Pancreas (tissue), 10 donors: Measurements from ENCODE around the gene DPT. TPM values are rescaled to one million over a fixed set of nuclear protein-coding genes. Genes with fewer than 3 reads are reported as not detected.

ENCODE experiments used
- ATAC-seq, 4 donors: fragments of 200-7000 bp; cut with Tn5 transposase; one replicate each; pipeline versions ENCODE4 v1.8.0 to v1.9.1; 2020; ENCODE audit warnings: mild to moderate bottlenecking in 4 of 4, moderate library complexity in 4 of 4
- DNase-seq, 6 donors: peaks; one replicate each; pipeline ENCODE4 v3.0.0-alpha.2; 2020
- FAIRE-seq: peaks from 2 replicates; lab custom pipeline; 2012; peaks lifted over from hg19 to GRCh38; lab: Jason Lieb, UNC
- H3K27ac ChIP-seq, 4 donors: fragments of 200-600 bp; sonication (generic); 1 replicate in 3 of 4; 2 replicates in 1 of 4; pipeline versions ENCODE4 v1.5.0 to v1.8.0; 2020
- H3K27me3 ChIP-seq, 4 donors: fragments of 200-600 bp; one replicate each; pipeline ENCODE4 v1.8.0; 2021
- H3K36me3 ChIP-seq, 3 donors: fragments of 200-600 bp; sonication (generic) in 1 of 3; one replicate each; pipeline versions ENCODE4 v1.5.0 to v1.8.0; 2020 to 2021
- H3K4me1 ChIP-seq, 3 donors: fragments of 200-600 bp; one replicate each; pipeline ENCODE4 v1.8.0; 2021
- H3K4me3 ChIP-seq, 4 donors: fragments of 200-600 bp; sonication (generic) in 2 of 4; one replicate each; pipeline versions ENCODE4 v1.5.0 to v1.8.0; 2020 to 2021
- H3K9me3 ChIP-seq, 4 donors: fragments of 200-600 bp; one replicate each; pipeline ENCODE4 v1.8.0; 2021
- WGBS, 2 donors: extraction: QIAGEN DNeasy Blood & Tissue Kit; methylation state at CpG; one replicate each; pipeline ENCODE4 v1.1.7; 2013; 5-methylcytosine and 5-hydroxymethylcytosine counted together
- intact Hi-C, 3 donors: fragments of 100-400 bp; cut with DNase I; formaldehyde crosslinking; loops; one replicate each; pipeline versions ENCODE4 v1.11.1 to v1.14.2; 2022
- polyA plus RNA-seq, 2 donors: library from polyadenylated mRNA; stranded (reverse); fragments of 200-250 nt; gene quantifications; one replicate each; pipeline ENCODE4 v1.2.3, GENCODE V29; 2013
- total RNA-seq, 6 donors: library from RNA; stranded (reverse); fragmentation: NEBNext Ultra II Directional in 4 of 6; extraction: Animal tissue kit (Norgen Biotek cat#: 25700) in 4 of 6; gene quantifications; one replicate each; pipeline versions ENCODE4 v1.2.1 to v1.2.4, GENCODE V29; 2021 to 2023
- TF ChIP-seq, protein P1 (sequence below), 4 donors: fragments of 200-600 bp; sonication (generic) in 3 of 4; IDR thresholded peaks; one replicate each; pipeline versions ENCODE4 v1.5.0 to v1.8.0; 2021; ENCODE audit warnings: antibody characterized with exemption in 4 of 4
- donor health status: healthy with polysubstance abuse.
- donor health status: DM: no; HTN: no; CAD: no; lungs with moderate emphysema.
- donor health status: DM: no; HTN: no; CAD: no.
- donor health status: control.
- donor health status: control.
- donor health status: Bipolar disorder and iron deficiency.
- donor health status: DM: yes; HTN: yes; CAD: no.
- donor health status: DM: no; HTN: no; CAD: no.
- donor health status: DM: no; HTN: no; CAD: no.
- donor health status: DM: yes; HTN: yes; CAD: no.

The DPT gene
- total and polyA plus RNA-seq, 8 donors, result 3.4 to 16.2 (median 7.5) TPM

GRCh38 chr1:168742386-168742785, 13.4 kb upstream of the DPT start:
- TF ChIP-seq, protein P1, sequence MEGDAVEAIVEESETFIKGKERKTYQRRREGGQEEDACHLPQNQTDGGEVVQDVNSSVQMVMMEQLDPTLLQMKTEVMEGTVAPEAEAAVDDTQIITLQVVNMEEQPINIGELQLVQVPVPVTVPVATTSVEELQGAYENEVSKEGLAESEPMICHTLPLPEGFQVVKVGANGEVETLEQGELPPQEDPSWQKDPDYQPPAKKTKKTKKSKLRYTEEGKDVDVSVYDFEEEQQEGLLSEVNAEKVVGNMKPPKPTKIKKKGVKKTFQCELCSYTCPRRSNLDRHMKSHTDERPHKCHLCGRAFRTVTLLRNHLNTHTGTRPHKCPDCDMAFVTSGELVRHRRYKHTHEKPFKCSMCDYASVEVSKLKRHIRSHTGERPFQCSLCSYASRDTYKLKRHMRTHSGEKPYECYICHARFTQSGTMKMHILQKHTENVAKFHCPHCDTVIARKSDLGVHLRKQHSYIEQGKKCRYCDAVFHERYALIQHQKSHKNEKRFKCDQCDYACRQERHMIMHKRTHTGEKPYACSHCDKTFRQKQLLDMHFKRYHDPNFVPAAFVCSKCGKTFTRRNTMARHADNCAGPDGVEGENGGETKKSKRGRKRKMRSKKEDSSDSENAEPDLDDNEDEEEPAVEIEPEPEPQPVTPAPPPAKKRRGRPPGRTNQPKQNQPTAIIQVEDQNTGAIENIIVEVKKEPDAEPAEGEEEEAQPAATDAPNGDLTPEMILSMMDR (IDR thresholded peaks at IDR 0.05), result no peak

DNA sequence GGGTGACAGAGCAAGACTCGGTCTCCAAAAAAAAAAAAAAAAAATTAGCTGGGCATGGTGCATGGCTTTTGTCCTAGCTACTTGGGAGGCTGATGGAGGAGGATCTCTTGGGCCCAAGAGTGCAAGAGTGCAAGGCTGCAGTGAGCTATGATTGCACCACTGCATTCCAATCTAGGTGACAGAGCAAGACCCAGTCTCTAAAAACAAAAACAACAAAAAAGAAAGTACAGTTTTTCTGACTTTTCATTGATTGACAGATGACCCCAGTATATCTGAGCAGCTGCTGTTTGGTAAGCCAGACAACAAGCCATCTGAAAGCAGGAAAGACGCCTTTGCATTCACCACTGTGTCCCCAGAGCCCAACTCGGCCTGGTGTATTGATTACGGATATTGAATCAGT, 10.9 kb upstream of the DPT start:
- TF ChIP-seq, protein P1 (IDR thresholded peaks at IDR 0.05), result no peak
- H3K36me3 ChIP-seq, result no peaks in the 10 kb centered on the region
- H3K4me1 ChIP-seq, result no peaks in the 10 kb centered on the region
- H3K9me3 ChIP-seq, result no peaks in the 10 kb centered on the region
- intact Hi-C loops, result no loop called here
- no peak for DNase-seq
- no peak overlapping the region for H3K27ac ChIP-seq
- FAIRE-seq, result no peak
- 91 to 92% methylated on average over 4 of the region's 4 CpGs for WGBS, 2 donors
- H3K4me3 ChIP-seq, result no peak overlapping the region
- ATAC-seq, result no peak
- H3K27me3 ChIP-seq, result no peaks in the 10 kb centered on the region

More at GRCh38 chr1:168742386-168742785, 13.4 kb upstream of the DPT start:
- no peak for FAIRE-seq
- WGBS, 2 donors, result 74 to 89% methylated on average over 1 of the region's 1 CpG
- no peaks in the 10 kb centered on the region for H3K36me3 ChIP-seq
- H3K27ac ChIP-seq, result no peak overlapping the region
- H3K4me3 ChIP-seq, result no peak overlapping the region
- no peak for ATAC-seq
- H3K4me1 ChIP-seq, result no peaks in the 10 kb centered on the region
- no peaks in the 10 kb centered on the region for H3K9me3 ChIP-seq
- H3K27me3 ChIP-seq, result no peaks in the 10 kb centered on the region
- intact Hi-C loops, result no loop called here
- no peak for DNase-seq

DNA sequence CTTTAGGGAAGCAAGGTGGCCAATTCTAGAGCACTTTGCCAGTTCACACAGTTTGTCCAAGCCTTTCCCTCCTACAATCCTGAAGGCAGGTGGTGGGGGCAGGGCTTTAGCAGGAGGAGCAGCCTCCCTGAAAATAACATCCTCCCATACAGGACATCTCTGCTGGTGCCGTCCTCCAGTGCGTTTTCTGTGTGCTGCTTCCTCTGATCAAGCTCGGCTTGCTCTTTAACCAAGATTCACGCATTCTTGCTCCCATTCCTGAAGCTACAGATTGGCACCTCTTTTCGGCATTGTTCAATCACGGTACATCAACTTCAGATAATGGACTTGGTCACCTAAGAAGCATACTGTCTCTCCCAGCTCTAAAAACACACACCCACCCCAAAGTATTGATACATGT, 7.5 kb upstream of the DPT start:
- ATAC-seq, result no peak
- WGBS, 2 donors, result 88 to 90% methylated on average over 6 of the region's 6 CpGs
- no peaks in the 10 kb centered on the region for H3K27me3 ChIP-seq
- H3K9me3 ChIP-seq, result no peaks in the 10 kb centered on the region
- H3K4me1 ChIP-seq, result no peaks in the 10 kb centered on the region
- H3K36me3 ChIP-seq, result no peaks in the 10 kb centered on the region
- intact Hi-C loops, result no loop called here
- no peak overlapping the region for H3K4me3 ChIP-seq
- no peak overlapping the region for H3K27ac ChIP-seq
- no peak for DNase-seq
- no peak for FAIRE-seq
- TF ChIP-seq, protein P1 (IDR thresholded peaks at IDR 0.05), result no peak

DNA sequence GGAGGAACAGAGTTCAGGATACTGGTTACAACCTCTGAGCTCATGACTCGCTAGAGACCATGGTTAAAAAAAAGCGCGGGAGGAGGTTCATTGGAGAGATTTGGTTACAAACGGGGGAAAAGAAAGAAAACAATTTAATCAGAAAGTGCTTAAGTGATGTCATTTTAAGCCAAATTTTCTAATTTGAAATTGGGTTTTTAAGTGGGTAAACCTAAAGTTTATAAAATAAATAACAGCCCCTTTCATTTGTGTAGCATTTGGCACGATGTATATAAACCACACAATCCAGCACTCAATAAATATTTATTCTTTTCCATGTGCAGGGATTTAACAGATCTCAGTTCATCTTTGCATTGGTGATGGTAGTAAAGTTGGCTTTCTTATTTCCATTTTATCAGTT, 7.0 kb upstream of the DPT start:
- no peak overlapping the region for H3K27ac ChIP-seq
- TF ChIP-seq, protein P1 (IDR thresholded peaks at IDR 0.05), result no peak
- no peaks in the 10 kb centered on the region for H3K36me3 ChIP-seq
- H3K4me1 ChIP-seq, result no peaks in the 10 kb centered on the region
- intact Hi-C loops, result no loop called here
- H3K9me3 ChIP-seq, result no peaks in the 10 kb centered on the region
- no peak for ATAC-seq
- H3K27me3 ChIP-seq, result no peaks in the 10 kb centered on the region
- WGBS, 2 donors, result 71 to 78% methylated on average over 5 of the region's 5 CpGs
- no peak overlapping the region for H3K4me3 ChIP-seq
- DNase-seq, result no peak
- no peak for FAIRE-seq

GRCh38 chr1:168734946-168735345, 5.9 kb upstream of the DPT start:
- H3K27me3 ChIP-seq, result no peaks in the 10 kb centered on the region
- DNase-seq (no peak), ATAC-seq (no peak), FAIRE-seq (no peak)
- H3K27ac ChIP-seq, result no peak overlapping the region
- no peaks in the 10 kb centered on the region for H3K4me1 ChIP-seq
- intact Hi-C loops, result no loop called here
- WGBS, 2 donors, result 73 to 75% methylated on average over 1 of the region's 1 CpG
- TF ChIP-seq, protein P1 (IDR thresholded peaks at IDR 0.05), result no peak
- no peaks in the 10 kb centered on the region for H3K9me3 ChIP-seq
- H3K4me3 ChIP-seq, result no peak overlapping the region
- no peaks in the 10 kb centered on the region for H3K36me3 ChIP-seq
